SK-N-SH (cell line): Measurements from ENCODE around the gene CDHR2. TPM values are rescaled to one million over a fixed set of nuclear protein-coding genes. Genes with fewer than 3 reads are reported as not detected.

Experiments
- CTCF ChIA-PET: fragments of 300-600, 350-600 bp; formaldehyde crosslinking; extraction: SDS; loops from one replicate; lab custom pipeline; 2021; lab: Yijun Ruan, JAX
- POLR2A ChIA-PET: fragments of 350-600 bp; sonication (Branson Sonifier 250); formaldehyde crosslinking; extraction: SDS; loops from one replicate; lab custom pipeline; 2020; ENCODE audit warnings: antibody characterized with exemption, inconsistent platforms; lab: Yijun Ruan, JAX
- DNase-seq: peaks from one replicate; pipeline ENCODE4 v3.0.0; 2012
- H2AFZ ChIP-seq: fragments of 200-600 bp; sonication (generic); 2 replicates; pipeline ENCODE4 v1.8.1; 2016; ENCODE audit warnings: antibody characterized with exemption, mild to moderate bottlenecking, low read depth
- H3F3A ChIP-seq: fragments of 200-600 bp; sonication (generic); replicated peaks from 2 replicates; pipeline ENCODE3; 2016; ENCODE audit warnings: antibody characterized with exemption, mild to moderate bottlenecking; ENCODE audit not compliant: insufficient read depth
- H3K27ac ChIP-seq, 2 experiments: fragments of 200-500 bp in 1 of 2; fragments of 200-600 bp in 1 of 2; sonication (Bioruptor generic) in 1 of 2; sonication (generic), shearing (Covaris generic) in 1 of 2; 2 replicates each; pipeline versions ENCODE4 v1.5.1 to v1.6.1; 2014 to 2016; ENCODE audit warnings: low read depth in 2 of 2, inconsistent platforms in 1 of 2, low read length in 1 of 2, mild to moderate bottlenecking in 1 of 2, mixed read lengths in 1 of 2
- H3K27me3 ChIP-seq: fragments of 200-600 bp; sonication (generic), shearing (Covaris generic); 2 replicates; pipeline ENCODE4 v1.6.1; 2016; ENCODE audit warnings: mixed run types; ENCODE audit not compliant: insufficient read depth
- H3K36me3 ChIP-seq, 2 experiments: fragments of 200-500 bp in 1 of 2; fragments of 200-600 bp in 1 of 2; sonication (Bioruptor generic) in 1 of 2; sonication (generic) in 1 of 2; replicated peaks in 1 of 2; 2 replicates each; pipeline versions ENCODE3 to v1.5.1; 2014 to 2016; ENCODE audit warnings: low read length in 1 of 2, mild to moderate bottlenecking in 1 of 2; ENCODE audit not compliant: insufficient read depth in 2 of 2, control insufficient read depth in 1 of 2
- H3K4me1 ChIP-seq, 2 experiments: fragments of 200-500 bp in 1 of 2; fragments of 200-600 bp in 1 of 2; sonication (Bioruptor generic) in 1 of 2; sonication (generic), shearing (Covaris generic) in 1 of 2; 2 replicates each; pipeline versions ENCODE4 v1.5.1 to v1.6.1; 2014 to 2016; ENCODE audit warnings: low read depth in 1 of 2, low read length in 1 of 2, mixed run types in 1 of 2; ENCODE audit not compliant: insufficient read depth in 2 of 2, control insufficient read depth in 1 of 2
- H3K4me2 ChIP-seq: fragments of 200-600 bp; sonication (generic), shearing (Covaris generic); 2 replicates; pipeline ENCODE4 v1.6.1; 2017; ENCODE audit warnings: mixed run types
- H3K4me3 ChIP-seq, 2 experiments: fragments of 200-500 bp in 1 of 2; fragments of 200-600 bp in 1 of 2; sonication (Bioruptor generic) in 1 of 2; sonication (generic), shearing (Covaris generic) in 1 of 2; 2 replicates each; pipeline versions ENCODE4 v1.5.1 to v1.8.1; 2014 to 2016; ENCODE audit warnings: low read depth in 2 of 2, inconsistent platforms in 1 of 2, low read length in 1 of 2, mild to moderate bottlenecking in 1 of 2, mixed read lengths in 1 of 2, moderate library complexity in 1 of 2
- H3K79me2 ChIP-seq: fragments of 200-600 bp; sonication (generic); 2 replicates; pipeline ENCODE4 v1.8.1; 2017; ENCODE audit warnings: mild to moderate bottlenecking; ENCODE audit not compliant: insufficient read depth
- H3K9ac ChIP-seq: fragments of 200-600 bp; sonication (generic); 2 replicates; pipeline ENCODE4 v1.6.1; 2017; ENCODE audit warnings: mixed run types
- H3K9me2 ChIP-seq: fragments of 200-600 bp; sonication (generic); 2 replicates; pipeline ENCODE4 v1.6.1; 2017; ENCODE audit warnings: mixed run types
- H3K9me3 ChIP-seq: fragments of 200-600 bp; sonication (generic); 2 replicates; pipeline ENCODE4 v1.6.1; 2017; ENCODE audit warnings: mixed run types, mild to moderate bottlenecking, moderate library complexity
- H4K20me1 ChIP-seq: fragments of 200-600 bp; sonication (generic); 2 replicates; pipeline ENCODE4 v1.6.1; 2017; ENCODE audit warnings: mild to moderate bottlenecking, mixed run types; ENCODE audit not compliant: insufficient read depth
- EP300 ChIP-seq, 2 experiments: IDR thresholded peaks; 2 replicates each; pipeline versions ENCODE4 v1.4.0 to v1.6.1; 2012; ENCODE audit warnings: borderline replicate concordance in 1 of 2, low read depth in 1 of 2, low read length in 1 of 2
- REST ChIP-seq: IDR thresholded peaks from 2 replicates; pipeline ENCODE4 v1.6.1; 2012; ENCODE audit warnings: mild to moderate bottlenecking, low read depth, low read length, moderate library complexity
- TAF1 ChIP-seq: IDR thresholded peaks from 2 replicates; pipeline ENCODE4 v1.6.1; 2012; ENCODE audit warnings: low read depth, mild to moderate bottlenecking, low read length, moderate library complexity, borderline replicate concordance
- TEAD4 ChIP-seq: IDR thresholded peaks from 2 replicates; pipeline ENCODE4 v1.4.0; 2012; ENCODE audit warnings: mild to moderate bottlenecking, borderline replicate concordance; ENCODE audit not compliant: insufficient read depth
- YY1 ChIP-seq: IDR thresholded peaks from 2 replicates; pipeline ENCODE4 v1.4.0; 2012; ENCODE audit warnings: low read depth, mild to moderate bottlenecking
- WGBS: methylation state at CpG from one replicate; pipeline ENCODE4 v1.1.6; 2017; ENCODE audit warnings: low lambda C conversion rate; 5-methylcytosine and 5-hydroxymethylcytosine counted together
- polyA plus RNA-seq, 3 experiments: library from polyadenylated mRNA; depleted of rRNA; stranded (reverse); fragments of >200 nt; gene quantifications; 2 replicates each; pipeline ENCODE4 v1.2.3, GENCODE V29; 2012
- TF ChIP-seq, protein P1 (sequence below): fragments of 150-350 bp; IDR thresholded peaks from 2 replicates; pipeline ENCODE4 v1.6.1; 2017; ENCODE audit warnings: antibody characterized with exemption, low read length, low read depth, borderline replicate concordance

The CDHR2 gene
- polyA plus RNA-seq, 1 of the 3 experiments (the other 2 are of a cell fraction): not detected

DNA sequence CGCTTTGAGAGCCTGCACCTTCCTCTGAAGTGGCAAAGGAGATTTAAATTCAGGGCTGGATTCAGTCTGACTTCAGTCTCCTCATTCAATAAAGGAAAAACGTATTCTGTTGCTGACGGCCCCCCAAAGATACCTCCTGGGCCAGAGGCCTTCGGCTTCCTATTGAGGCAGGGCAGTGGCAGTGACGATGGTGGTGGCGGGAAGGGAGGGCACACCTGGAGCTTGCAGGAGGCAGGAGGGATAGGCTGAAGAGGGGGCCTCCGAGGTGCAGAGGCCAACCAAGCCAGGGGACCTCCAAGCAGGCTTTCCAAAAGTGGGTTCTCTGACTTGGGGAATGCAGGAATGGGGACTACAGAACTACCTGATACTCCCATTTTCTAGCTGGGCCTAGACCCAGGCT is 27.9 kb upstream of the CDHR2 start:
- Histone ChIP-seq H3K9me2 (no peaks in the 10 kb centered on the region), H3K9me3 (no peaks in the 10 kb centered on the region), H3K27ac (no peak overlapping the region), H3K27me3 (no peaks in the 10 kb centered on the region), H3K4me3 (no peak overlapping the region), H2AFZ (no peak overlapping the region), H3K79me2 (no peaks in the 10 kb centered on the region), H3K4me2 (no peak overlapping the region), H3F3A (peaks cover 3% of the 10 kb centered on the region), H3K4me1 (no peaks in the 10 kb centered on the region), H3K36me3 (no peaks in the 10 kb centered on the region), H4K20me1 (no peaks in the 10 kb centered on the region), H3K9ac (no peak overlapping the region)
- TF ChIP-seq TEAD4: no peak
- no peak for TF ChIP-seq YY1
- no peak for TF ChIP-seq REST
- TF ChIP-seq EP300 (IDR thresholded peaks at IDR 0.05; ENCODE audit: borderline replicate concordance in 1 of 2, low read depth in 1 of 2, low read length in 1 of 2): no peak
- no peak for TF ChIP-seq TAF1
- ChIA-PET CTCF (interaction anchor here (0.7 to 1.5 kb wide), 4 partner anchors 15 to 74 kb away, joined by 3 to 4 read pairs (median 3); no protein-coding TSS in a partner anchor), POLR2A (no interaction called here)
- 78% methylated on average over 7 of the region's 7 CpGs for WGBS
- no peak for DNase-seq

GRCh38 chr5:176521699-176522263 is 27.4 kb upstream of the CDHR2 start:
- H3F3A ChIP-seq: peaks cover 3% of the 10 kb centered on the region
- DNase-seq: no peak
- no peaks in the 10 kb centered on the region for H3K4me1 ChIP-seq
- no peaks in the 10 kb centered on the region for H3K27me3 ChIP-seq
- no peak overlapping the region for H3K9ac ChIP-seq
- no peaks in the 10 kb centered on the region for H3K9me2 ChIP-seq
- POLR2A ChIA-PET: no interaction called here
- no peaks in the 10 kb centered on the region for H4K20me1 ChIP-seq
- peaks cover 0 to under 1% of the 10 kb centered on the region in 2 experiments for H3K36me3 ChIP-seq
- CTCF ChIA-PET: interaction anchor here (1.0 to 1.5 kb wide), 3 partner anchors 21 to 74 kb away, joined by 3 to 4 read pairs (median 3); no protein-coding TSS in a partner anchor
- H3K4me3 ChIP-seq: no peak overlapping the region
- no peaks in the 10 kb centered on the region for H3K9me3 ChIP-seq
- TF ChIP-seq, protein P1, sequence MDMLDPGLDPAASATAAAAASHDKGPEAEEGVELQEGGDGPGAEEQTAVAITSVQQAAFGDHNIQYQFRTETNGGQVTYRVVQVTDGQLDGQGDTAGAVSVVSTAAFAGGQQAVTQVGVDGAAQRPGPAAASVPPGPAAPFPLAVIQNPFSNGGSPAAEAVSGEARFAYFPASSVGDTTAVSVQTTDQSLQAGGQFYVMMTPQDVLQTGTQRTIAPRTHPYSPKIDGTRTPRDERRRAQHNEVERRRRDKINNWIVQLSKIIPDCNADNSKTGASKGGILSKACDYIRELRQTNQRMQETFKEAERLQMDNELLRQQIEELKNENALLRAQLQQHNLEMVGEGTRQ: no peak
- WGBS: 66% methylated on average over 10 of the region's 10 CpGs
- no peaks in the 10 kb centered on the region for H3K79me2 ChIP-seq
- H3K4me2 ChIP-seq: no peak overlapping the region
- H2AFZ ChIP-seq: no peak overlapping the region
- no peak overlapping the region for H3K27ac ChIP-seq
